Right kidney (tissue), 1 donor: ENCODE results near the gene KIF19.

Experiments used
- DNase-seq: peaks from one replicate; pipeline ENCODE4 v3.0.0-alpha.2; 2016

KIF19 gene

GRCh38 chr17:74304184-74304583 is 21.8 kb upstream of the KIF19 start:
- no peak for DNase-seq

- no peak for DNase-seq
Observed at GRCh38 chr17:74305865-74306654, 20.0 kb upstream of the KIF19 start.

- no peak for DNase-seq
Observed at GRCh38 chr17:74307984-74308773, 17.8 kb upstream of the KIF19 start.

- DNase-seq = no peak
Observed at GRCh38 chr17:74309902-74310301, 16.1 kb upstream of the KIF19 start.

- no peak for DNase-seq
Observed at GRCh38 chr17:74314877-74315276, 11.1 kb upstream of the KIF19 start.

GRCh38 chr17:74316220-74316619 is 9.8 kb upstream of the KIF19 start:
- no peak for DNase-seq

GRCh38 chr17:74317071-74317470 is 9.0 kb upstream of the KIF19 start:
- no peak for DNase-seq

GRCh38 chr17:74318391-74318790 is 7.6 kb upstream of the KIF19 start:
- DNase-seq = no peak

GRCh38 chr17:74324521-74324920 is 1.5 kb upstream of the KIF19 start:
- DNase-seq = no peak

- no peak for DNase-seq
Observed at GRCh38 chr17:74325376-74325742, 667 bp upstream of the KIF19 start.

GRCh38 chr17:74326506-74326905 is 480 bp downstream of the KIF19 start:
- DNase-seq = no peak

GRCh38 chr17:74328487-74328886 is 2.5 kb downstream of the KIF19 start:
- DNase-seq = no peak

GRCh38 chr17:74329378-74329777 is 3.4 kb downstream of the KIF19 start:
- no peak for DNase-seq

- DNase-seq = no peak
Observed at GRCh38 chr17:74330446-74330845, 4.4 kb downstream of the KIF19 start.

GRCh38 chr17:74332017-74332650 is 6.1 kb downstream of the KIF19 start:
- DNase-seq = no peak

- DNase-seq = peak; percentile 30
Observed at GRCh38 chr17:74332763-74333283, 6.8 kb downstream of the KIF19 start.

- no peak for DNase-seq
Observed at GRCh38 chr17:74334393-74335039, 8.5 kb downstream of the KIF19 start.

GRCh38 chr17:74335529-74336062 is 9.6 kb downstream of the KIF19 start:
- no peak for DNase-seq

GRCh38 chr17:74336307-74336706 is 10.3 kb downstream of the KIF19 start:
- DNase-seq = no peak

GRCh38 chr17:74337834-74338500 is 11.9 kb downstream of the KIF19 start:
- DNase-seq = no peak

GRCh38 chr17:74339537-74340195 is 13.6 kb downstream of the KIF19 start:
- DNase-seq = no peak
